ENCODE measurements around the gene ADGRD1.

The ADGRD1 gene

GRCh38 chr12:130965668-130966067, 12.0 kb downstream of the ADGRD1 start:
- no peak for DNase-seq (ENCODE audit: low read depth in 3 of 3)

GRCh38 chr12:130966443-130967030, 12.8 kb downstream of the ADGRD1 start:
- DNase-seq (ENCODE audit: low read depth in 3 of 3): no peak

- no peak for DNase-seq (ENCODE audit: low read depth in 3 of 3)
These were observed 13.9 kb downstream of the ADGRD1 start for GRCh38 chr12:130967636-130968035.

GRCh38 chr12:130968611-130969010, 14.9 kb downstream of the ADGRD1 start:
- DNase-seq (ENCODE audit: low read depth in 3 of 3): no peak

- no peak for DNase-seq (ENCODE audit: low read depth in 3 of 3)
These were observed 15.5 kb downstream of the ADGRD1 start for GRCh38 chr12:130969223-130969622.

- no peak for DNase-seq (ENCODE audit: low read depth in 3 of 3)
These were observed 16.6 kb downstream of the ADGRD1 start for GRCh38 chr12:130970165-130970907.

GRCh38 chr12:130970908-130971233, 17.2 kb downstream of the ADGRD1 start:
- DNase-seq (ENCODE audit: low read depth in 3 of 3): no peak

GRCh38 chr12:130971925-130972585, 18.3 kb downstream of the ADGRD1 start:
- no peak for DNase-seq (ENCODE audit: low read depth in 3 of 3)

- DNase-seq (ENCODE audit: low read depth in 3 of 3): no peak
These were observed 18.9 kb downstream of the ADGRD1 start for GRCh38 chr12:130972586-130972950.

- no peak for DNase-seq (ENCODE audit: low read depth in 3 of 3)
These were observed 19.4 kb downstream of the ADGRD1 start for GRCh38 chr12:130973109-130973508.

GRCh38 chr12:130973906-130974305, 20.2 kb downstream of the ADGRD1 start:
- DNase-seq (ENCODE audit: low read depth in 3 of 3): no peak

GRCh38 chr12:130975116-130975515, 21.4 kb downstream of the ADGRD1 start:
- no peak for DNase-seq (ENCODE audit: low read depth in 3 of 3)

GRCh38 chr12:130976171-130976720, 22.5 kb downstream of the ADGRD1 start:
- no peak for DNase-seq (ENCODE audit: low read depth in 3 of 3)

GRCh38 chr12:130977046-130977742, 23.5 kb downstream of the ADGRD1 start:
- DNase-seq (ENCODE audit: low read depth in 3 of 3): no peak

- DNase-seq (ENCODE audit: low read depth in 3 of 3): no peak
These were observed 24.0 kb downstream of the ADGRD1 start for GRCh38 chr12:130977743-130978095.

GRCh38 chr12:130978785-130979184, 25.1 kb downstream of the ADGRD1 start:
- DNase-seq (ENCODE audit: low read depth in 3 of 3): no peak

GRCh38 chr12:130981074-130981742, 27.5 kb downstream of the ADGRD1 start:
- DNase-seq (ENCODE audit: low read depth in 3 of 3): no peak

- no peak for DNase-seq (ENCODE audit: low read depth in 3 of 3)
These were observed 28.2 kb downstream of the ADGRD1 start for GRCh38 chr12:130981911-130982310.

GRCh38 chr12:130982565-130983225, 29.0 kb downstream of the ADGRD1 start:
- DNase-seq (ENCODE audit: low read depth in 3 of 3): no peak

GRCh38 chr12:130983328-130984017, 29.8 kb downstream of the ADGRD1 start:
- no peak for DNase-seq (ENCODE audit: low read depth in 3 of 3)

Measured in stimulated activated CD4-positive, alpha-beta T cell treated with anti-CD3 and anti-CD28 coated beads, TNF-alpha, amount 100 ng/mL, for 48 hours (primary cell).